GM12878 (cell line): ENCODE measurements around the gene CMAS.

Experiments used
- CTCF ChIP-seq, 3 experiments: IDR thresholded peaks in 2 of 3; conservative IDR thresholded peaks in 1 of 3; 2 replicates each; pipeline ENCODE4 v1.5.1; 2011; ENCODE audit warnings: low read depth in 3 of 3, low read length in 3 of 3, mild to moderate bottlenecking in 3 of 3, control low read depth in 2 of 3, moderate library complexity in 2 of 3, inconsistent platforms in 1 of 3, mixed read lengths in 1 of 3; ENCODE audit not compliant: control insufficient read depth in 2 of 3, insufficient read depth in 1 of 3; ENCODE audit errors: extremely low read depth in 1 of 3
- CUX1 ChIP-seq: IDR thresholded peaks from 2 replicates; pipeline ENCODE4 v1.6.1; 2012; ENCODE audit warnings: improper control_type of control experiment, low read depth, low read length; ENCODE audit not compliant: insufficient replicate concordance
- ESRRA ChIP-seq: IDR thresholded peaks from 2 replicates; pipeline ENCODE4 v1.6.1; 2012; ENCODE audit warnings: mild to moderate bottlenecking, low read length, improper control_type of control experiment
- PBX3 ChIP-seq: IDR thresholded peaks from 2 replicates; pipeline ENCODE4 v1.6.1; 2011; ENCODE audit warnings: mild to moderate bottlenecking, low read depth, low read length, moderate library complexity; ENCODE audit not compliant: insufficient replicate concordance
- RELA ChIP-seq: fragments of 450-650 bp; IDR thresholded peaks from 2 replicates; pipeline ENCODE4 v1.8.0; 2014; ENCODE audit warnings: borderline replicate concordance; ENCODE audit not compliant: partially characterized antibody

GRCh38 chr12:22014041-22014782 lies 31.8 kb upstream of the CMAS start:
- TF ChIP-seq CUX1 (no peak), RELA (no peak), CTCF (IDR thresholded peaks at IDR 0.05 in 2 of 3, conservative IDR thresholded peaks at IDR 0.05 in 1 of 3; ENCODE audit: control insufficient read depth in 2 of 3, extremely low read depth in 1 of 3, insufficient read depth in 1 of 3, low read depth in 3 of 3, low read length in 3 of 3) (no peak), ESRRA (no peak), PBX3 (no peak)
